GM12801 (cell line): ENCODE data around the gene FCHO1.

Experiments
- TF ChIP-seq, protein P1 (sequence below): IDR thresholded peaks from one replicate; pipeline ENCODE4 v1.5.1; 2011; ENCODE audit warnings: control low read depth; ENCODE audit not compliant: insufficient read length; ENCODE audit errors: extremely low read depth

Gene FCHO1

GRCh38 chr19:17794731-17795494 is 43.6 kb downstream of the FCHO1 start, which contains the start of gene B3GNT3:
B3GNT3 (plus strand) TSS chr19:17795138; CDS start chr19:17807808, 12,670 bp downstream.
- TF ChIP-seq, protein P1, sequence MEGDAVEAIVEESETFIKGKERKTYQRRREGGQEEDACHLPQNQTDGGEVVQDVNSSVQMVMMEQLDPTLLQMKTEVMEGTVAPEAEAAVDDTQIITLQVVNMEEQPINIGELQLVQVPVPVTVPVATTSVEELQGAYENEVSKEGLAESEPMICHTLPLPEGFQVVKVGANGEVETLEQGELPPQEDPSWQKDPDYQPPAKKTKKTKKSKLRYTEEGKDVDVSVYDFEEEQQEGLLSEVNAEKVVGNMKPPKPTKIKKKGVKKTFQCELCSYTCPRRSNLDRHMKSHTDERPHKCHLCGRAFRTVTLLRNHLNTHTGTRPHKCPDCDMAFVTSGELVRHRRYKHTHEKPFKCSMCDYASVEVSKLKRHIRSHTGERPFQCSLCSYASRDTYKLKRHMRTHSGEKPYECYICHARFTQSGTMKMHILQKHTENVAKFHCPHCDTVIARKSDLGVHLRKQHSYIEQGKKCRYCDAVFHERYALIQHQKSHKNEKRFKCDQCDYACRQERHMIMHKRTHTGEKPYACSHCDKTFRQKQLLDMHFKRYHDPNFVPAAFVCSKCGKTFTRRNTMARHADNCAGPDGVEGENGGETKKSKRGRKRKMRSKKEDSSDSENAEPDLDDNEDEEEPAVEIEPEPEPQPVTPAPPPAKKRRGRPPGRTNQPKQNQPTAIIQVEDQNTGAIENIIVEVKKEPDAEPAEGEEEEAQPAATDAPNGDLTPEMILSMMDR, result no peak

- TF ChIP-seq, protein P1, result no peak
These were observed 44.2 kb downstream of the FCHO1 start for GRCh38 chr19:17795495-17795856.

- TF ChIP-seq, protein P1, result no peak
These were observed 44.9 kb downstream of the FCHO1 start for GRCh38 chr19:17796013-17796837.

DNA sequence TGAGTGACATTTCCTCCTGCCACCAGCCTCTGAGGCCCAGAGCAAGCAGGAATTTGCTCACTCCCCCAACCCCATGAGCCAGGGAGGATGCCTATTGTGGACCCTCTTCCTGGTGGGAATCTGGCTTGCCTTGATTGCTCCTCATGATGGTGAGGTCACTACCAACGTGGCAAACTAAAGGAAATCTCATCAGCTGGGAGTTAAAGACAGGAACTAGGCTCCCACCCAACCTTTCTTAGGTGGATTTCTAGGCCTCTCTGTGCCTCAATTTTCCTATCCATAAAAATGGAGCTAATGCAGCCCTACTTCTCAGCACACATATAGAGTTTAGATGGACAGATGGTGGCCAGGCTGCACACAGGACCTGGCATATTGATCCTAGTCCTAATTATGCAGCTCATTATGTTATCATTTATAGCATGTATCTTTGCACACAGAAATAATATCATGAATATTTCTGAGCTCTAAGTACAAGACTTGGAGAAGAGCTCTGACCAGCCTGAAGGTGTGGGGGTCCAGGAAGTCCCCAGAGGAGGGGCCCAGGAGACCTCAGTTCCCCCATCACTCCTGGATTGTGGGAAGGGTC is 45.7 kb downstream of the FCHO1 start:
- TF ChIP-seq, protein P1, result no peak

DNA sequence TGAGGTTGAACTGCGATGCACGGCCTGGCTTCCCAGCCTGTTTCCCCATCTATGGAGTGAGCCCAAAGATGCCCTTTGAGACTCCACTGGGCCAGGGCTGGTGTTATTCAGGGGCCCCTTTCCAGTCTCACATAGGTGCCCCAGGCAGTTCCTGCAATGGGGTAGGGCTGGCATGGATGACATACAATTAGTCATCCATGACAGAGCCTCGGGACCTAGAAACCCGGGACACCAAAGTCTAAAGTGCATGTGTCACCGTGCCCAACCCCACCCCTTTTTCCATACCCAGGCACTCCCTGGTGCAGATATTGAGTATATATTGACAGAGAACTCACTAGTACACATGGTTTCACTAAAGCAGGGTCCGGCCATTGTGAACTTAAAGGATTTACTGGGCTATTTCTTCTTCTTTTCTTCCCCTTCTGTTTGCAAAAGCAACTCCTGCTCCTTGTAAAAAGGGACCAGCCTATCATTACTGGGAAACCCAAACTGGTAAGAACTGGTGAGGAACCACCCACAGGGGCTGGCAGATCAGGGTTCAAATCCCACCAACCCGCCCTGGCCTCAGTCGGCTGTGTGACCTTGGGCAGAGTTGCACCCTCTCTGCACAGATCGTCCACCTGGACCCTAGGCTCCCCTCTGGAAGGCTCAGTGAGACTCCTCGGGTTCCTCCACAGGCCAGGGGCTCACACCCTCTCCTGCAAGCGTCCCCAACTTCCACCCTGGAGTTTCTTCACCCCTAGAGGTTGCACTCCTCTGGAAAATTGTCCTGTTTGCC is 46.3 kb downstream of the FCHO1 start:
- TF ChIP-seq, protein P1, result no peak

DNA sequence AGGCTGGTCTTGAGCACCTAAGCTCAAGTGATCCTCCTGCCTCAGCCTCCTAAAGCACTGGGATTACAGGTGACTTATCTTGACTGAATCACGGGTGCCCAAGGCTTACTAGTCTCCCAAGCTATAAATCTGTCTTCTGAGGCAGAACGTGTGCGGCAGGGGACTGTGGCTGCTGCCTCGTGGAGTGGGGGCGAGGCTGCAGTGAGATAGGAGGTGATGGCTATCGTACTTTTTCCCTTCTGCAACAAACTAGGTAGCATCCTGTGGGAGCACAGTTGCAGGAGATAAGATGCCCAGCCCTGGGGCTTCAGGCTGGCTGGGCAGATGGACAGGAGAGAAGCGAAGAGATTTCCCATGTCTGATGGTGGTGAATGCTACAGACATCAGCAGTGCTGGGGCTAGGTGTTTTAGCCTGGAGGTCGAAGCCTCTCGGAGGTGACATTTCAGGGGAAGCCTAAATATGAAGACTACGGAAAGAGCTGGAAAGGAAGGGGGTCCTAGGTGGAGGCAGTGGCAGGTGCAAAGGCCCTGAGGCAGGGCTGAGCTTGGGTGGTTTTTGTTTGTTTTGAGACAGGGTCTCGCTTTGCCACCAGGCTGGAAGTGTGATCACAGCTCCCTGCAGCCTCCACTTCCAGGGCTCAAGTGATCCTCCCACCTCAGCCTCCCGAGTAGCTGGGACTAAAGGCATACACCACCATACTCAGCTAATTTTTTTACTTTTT is 51.0 kb downstream of the FCHO1 start:
- TF ChIP-seq, protein P1, result no peak
